ENCODE measurements around the gene CHN2.

DNA sequence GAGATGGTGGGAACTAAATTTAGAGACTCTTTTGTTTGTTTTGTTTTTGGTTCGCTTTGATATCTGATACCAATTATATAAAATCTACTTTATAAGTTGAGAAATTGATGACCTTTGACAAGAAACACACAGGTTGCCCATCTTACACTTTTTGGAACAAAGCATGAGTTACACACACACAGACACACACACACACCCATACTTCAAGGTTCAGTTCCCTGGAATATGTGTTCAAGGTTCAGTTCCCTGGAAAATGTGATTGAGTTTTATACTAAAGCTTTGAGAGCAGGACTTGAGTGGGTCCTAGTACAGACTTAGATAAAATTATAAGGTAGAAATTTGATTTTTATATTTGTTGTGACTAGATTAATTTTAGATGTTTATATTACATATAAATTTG lies 234.8 kb downstream of the CHN2 start:
- TF ChIP-seq, protein P1, sequence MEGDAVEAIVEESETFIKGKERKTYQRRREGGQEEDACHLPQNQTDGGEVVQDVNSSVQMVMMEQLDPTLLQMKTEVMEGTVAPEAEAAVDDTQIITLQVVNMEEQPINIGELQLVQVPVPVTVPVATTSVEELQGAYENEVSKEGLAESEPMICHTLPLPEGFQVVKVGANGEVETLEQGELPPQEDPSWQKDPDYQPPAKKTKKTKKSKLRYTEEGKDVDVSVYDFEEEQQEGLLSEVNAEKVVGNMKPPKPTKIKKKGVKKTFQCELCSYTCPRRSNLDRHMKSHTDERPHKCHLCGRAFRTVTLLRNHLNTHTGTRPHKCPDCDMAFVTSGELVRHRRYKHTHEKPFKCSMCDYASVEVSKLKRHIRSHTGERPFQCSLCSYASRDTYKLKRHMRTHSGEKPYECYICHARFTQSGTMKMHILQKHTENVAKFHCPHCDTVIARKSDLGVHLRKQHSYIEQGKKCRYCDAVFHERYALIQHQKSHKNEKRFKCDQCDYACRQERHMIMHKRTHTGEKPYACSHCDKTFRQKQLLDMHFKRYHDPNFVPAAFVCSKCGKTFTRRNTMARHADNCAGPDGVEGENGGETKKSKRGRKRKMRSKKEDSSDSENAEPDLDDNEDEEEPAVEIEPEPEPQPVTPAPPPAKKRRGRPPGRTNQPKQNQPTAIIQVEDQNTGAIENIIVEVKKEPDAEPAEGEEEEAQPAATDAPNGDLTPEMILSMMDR (IDR thresholded peaks at IDR 0.05), result no peak
- TF ChIP-seq SMC3 (IDR thresholded peaks at IDR 0.05; ENCODE audit: low read depth, low read length), result no peak
- no peak for TF ChIP-seq POLR2AphosphoS5 (IDR thresholded peaks at IDR 0.05; ENCODE audit: low read depth, low read length)
- no peak for TF ChIP-seq EP300 (IDR thresholded peaks at IDR 0.05; ENCODE audit: borderline replicate concordance in 1 of 2, low read depth in 1 of 2, low read length in 1 of 2)
- TF ChIP-seq, protein P2, sequence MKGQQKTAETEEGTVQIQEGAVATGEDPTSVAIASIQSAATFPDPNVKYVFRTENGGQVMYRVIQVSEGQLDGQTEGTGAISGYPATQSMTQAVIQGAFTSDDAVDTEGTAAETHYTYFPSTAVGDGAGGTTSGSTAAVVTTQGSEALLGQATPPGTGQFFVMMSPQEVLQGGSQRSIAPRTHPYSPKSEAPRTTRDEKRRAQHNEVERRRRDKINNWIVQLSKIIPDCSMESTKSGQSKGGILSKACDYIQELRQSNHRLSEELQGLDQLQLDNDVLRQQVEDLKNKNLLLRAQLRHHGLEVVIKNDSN (IDR thresholded peaks at IDR 0.05; ENCODE audit: borderline replicate concordance, low read depth), result no peak
